HG03571 (cell line): ENCODE results near the gene SERPINE1.

ENCODE experiments used
- ATAC-seq: cut with Tn5 transposase; IDR thresholded peaks from one replicate; pipeline ENCODE4 v1.9.1; 2021; ENCODE audit not compliant: unreplicated experiment

SERPINE1 gene

DNA sequence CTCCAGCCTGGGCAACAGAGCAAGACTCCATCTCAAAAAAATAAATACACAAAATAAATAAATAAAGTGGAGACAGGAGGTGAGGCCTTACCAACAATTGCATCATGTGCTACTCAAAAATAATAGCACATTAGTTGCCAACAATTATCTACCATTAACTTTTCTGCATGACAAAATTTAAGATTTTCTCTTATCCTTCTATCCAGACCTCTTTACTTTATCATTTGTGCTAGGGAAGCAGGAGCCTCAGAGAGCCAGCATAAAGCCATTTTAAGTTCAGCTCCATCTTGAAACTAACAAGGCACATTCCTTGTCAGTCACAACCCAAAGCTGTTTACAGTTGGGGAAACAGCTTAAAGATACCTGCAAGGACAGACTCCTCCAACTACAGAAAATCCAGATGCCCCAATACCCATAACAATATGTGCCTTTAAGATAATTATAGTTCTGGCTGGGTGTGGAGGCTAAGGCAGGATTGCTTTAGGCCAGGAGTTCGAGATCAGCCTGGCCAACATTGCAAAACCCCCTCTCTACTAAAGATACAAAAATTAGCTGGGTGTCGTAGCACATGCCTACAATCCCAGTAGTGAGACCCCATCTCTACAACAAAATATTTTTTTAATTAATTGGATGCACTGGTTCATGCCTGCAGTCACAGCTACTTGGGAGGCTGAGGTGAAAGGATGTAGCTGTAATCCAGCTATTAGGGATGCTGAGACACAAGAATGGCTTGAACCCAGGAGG, 25.2 kb downstream of the SERPINE1 start:
- no peak for ATAC-seq

DNA sequence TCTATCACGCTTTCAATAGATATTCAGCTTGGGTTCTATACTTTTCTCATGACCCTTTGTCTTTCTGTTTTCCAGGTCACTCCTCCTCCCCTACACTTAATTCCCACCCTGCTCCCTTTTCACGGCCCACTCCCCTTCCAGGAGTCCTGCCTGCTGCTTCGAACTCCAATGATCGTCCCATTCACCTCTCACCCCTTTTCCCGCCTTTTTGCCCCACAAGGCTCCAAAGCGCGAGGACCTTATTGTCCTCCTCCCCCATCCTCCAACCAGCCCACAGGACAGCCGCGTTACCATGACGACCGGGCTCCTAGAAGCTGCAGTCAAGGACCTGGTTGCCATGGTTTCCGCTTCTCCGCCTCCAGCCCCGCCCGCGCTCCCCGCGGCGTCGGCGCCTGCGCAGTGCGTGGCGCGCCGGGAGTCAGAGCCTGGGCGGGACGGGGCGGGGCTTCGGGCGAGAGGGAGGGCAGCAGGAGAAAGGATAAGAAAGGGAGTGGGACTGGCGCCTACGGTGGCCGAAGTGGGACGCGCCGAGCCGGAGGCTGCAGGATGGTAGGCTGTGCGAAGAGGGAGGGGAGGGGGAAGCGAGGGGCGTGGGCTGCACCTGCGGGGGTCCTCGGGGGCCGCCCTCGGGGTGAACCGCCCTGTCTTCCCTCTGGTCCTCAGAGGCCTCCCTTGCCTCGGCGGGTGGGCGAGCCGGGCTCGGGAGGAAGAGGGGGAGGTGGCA, 27.2 kb downstream of the SERPINE1 start, which contains the start of gene AP1S1:
Gene AP1S1, plus strand, starts transcription at position 508 of the 724 bp plus-strand sequence. Its CDS starts 39 bp downstream, at position 547.
- ATAC-seq: peak; percentile 67

DNA sequence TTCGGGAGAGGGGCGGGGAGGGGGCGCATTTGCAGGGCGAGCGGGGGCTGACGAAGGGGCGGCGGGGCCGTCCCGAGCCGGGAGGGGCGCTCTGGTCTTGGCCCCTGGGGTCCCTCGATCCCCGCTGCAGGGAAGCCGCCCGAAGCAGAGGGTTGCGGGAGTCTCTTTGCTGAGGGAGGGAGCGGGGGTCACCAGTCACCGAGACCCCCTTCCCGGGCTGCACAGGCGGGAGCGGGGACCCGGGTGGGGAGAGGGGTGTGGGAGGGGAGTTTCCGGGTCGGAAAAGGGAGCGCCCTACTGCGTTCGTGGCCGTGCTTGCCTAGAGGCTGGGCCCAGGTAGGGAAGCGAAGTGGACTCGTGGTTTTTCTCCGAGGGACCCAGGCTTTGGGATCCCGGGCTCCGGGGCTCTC, 27.8 kb downstream of the SERPINE1 start:
- no peak for ATAC-seq

DNA sequence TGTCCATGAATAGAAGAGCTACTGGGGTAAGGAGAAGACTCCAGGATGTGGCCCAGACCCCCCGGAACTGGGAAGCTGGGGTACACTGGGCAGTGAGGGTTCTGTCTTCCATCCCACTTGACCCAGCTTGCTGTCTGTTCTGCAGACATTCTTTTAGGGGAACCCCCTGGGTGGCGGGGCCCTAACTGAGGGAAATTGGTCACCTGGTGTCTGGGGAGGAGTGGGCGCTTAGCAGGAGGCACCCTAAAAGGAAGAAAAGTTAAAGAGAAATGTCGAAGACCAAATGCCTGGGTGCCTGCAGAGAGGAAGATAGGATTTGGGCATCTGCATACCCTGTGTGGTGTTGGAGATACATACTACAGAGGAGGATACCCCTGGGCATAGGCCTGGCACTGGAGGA, 28.4 kb downstream of the SERPINE1 start:
- no peak for ATAC-seq

DNA sequence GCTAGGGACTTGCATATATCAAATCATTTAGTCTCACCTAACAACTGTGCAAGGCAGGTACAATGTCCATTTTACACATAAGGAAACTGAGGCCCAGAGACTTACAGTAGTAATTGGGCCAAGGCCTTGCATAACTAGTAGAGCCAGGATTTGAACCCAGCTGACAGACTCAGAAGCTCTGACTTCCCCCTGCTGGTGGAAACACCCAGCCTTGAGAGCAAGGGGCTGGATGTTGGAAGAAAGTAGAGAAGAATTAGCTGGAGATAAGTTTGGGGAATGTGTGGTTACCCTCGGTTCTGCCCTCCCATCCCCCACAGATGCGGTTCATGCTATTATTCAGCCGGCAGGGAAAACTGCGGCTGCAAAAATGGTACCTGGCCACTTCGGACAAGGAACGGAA, 29.4 kb downstream of the SERPINE1 start:
- no peak for ATAC-seq

DNA sequence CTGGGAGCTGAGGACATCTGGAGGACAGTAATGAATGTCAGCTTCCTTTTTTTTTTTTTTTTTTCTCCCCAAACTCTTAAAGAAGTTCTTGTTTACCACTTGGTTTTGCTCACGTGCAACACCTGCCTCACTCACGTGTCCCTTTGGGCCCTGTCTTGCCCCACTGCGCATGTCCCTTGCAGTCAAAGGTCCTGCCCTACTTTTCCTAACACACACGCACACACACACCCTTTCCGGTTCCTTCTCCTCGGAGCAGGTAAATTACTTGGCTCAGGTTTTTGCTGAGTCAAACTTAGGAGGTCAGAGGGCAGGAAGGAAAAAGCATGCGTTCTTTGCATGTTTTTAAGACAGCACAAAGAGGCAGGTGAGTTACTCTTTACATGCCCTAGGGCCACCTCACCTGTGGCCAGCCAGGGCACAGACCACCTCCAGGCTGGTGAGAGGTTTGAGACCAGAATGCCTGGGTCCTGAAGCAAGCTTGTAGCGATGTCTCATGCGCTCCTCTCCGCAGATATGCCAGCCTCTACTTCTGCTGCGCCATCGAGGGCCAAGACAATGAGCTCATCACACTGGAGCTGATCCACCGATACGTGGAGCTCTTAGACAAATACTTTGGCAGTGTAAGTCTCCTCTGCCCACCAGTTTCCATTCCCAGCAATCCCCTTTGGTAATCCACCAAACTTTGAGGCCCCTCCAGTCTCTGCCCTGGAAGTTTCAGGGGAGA, 30.1 kb downstream of the SERPINE1 start:
- ATAC-seq: no peak

DNA sequence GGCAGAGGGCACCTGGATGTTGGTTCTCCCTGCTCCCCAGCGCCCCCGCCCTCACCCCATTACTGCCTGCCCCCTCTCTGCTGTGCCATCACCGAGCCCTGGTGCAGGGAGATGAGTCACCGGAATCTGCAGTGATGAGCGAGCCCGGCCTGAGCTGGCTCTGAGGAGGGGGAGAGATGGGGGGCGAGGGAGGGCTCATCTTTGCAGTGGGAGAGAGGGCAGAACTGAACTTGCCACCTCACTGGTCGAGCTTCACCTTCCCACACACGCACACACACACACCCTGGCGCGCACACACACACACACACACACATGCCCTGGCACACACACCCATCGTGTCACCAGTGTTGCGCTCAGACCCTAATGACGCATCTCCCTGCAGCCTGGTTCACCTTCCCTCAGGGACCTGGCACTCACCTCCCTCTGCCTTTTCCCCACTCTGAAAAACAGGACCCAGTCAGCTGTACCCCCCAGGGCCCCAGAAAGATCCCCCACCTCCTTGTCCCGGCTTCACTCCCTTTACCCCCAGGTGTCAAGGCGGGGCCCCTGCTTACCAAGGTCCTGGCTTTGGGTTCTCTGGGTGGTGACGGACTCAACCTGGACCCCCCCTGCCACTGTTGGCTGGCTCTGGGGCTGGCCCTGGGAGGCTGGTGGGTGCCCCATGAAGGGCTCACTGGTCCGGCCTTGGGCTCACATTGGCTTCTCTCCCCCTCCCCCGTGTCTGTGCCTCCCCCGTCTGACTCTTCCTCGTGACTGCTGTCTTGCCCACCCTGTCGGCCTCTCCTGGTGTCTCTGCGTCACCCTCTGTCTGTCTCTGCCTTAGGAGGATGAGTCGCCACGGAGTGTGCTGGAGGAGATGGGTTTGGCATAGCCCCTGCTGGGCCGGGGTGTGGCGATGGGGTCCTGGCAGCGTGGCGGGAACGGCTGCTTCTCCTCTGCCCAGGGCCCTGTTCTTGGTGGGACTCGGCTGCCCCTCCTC, 33.1 kb downstream of the SERPINE1 start:
- no peak for ATAC-seq

DNA sequence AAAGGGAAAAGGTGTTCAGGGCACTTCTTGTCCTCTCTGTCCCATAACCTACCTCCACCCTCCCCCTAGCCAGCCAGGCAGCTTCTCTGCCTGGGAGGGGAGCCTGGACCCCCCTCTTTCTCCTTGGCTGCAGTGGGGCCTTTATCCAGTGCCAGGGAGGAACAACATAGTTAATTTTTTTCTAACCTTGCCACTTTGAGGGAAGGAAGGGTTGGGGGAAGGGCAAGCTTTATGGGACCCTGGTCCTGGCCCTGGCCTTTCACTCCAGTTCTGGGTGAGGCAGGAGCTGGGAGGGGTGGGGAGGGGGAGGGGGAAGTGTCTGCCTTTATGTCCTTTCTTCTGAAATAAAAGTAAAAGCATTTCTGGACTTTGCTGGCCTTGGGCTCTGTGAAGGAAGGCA, 34.0 kb downstream of the SERPINE1 start:
- ATAC-seq: no peak

DNA sequence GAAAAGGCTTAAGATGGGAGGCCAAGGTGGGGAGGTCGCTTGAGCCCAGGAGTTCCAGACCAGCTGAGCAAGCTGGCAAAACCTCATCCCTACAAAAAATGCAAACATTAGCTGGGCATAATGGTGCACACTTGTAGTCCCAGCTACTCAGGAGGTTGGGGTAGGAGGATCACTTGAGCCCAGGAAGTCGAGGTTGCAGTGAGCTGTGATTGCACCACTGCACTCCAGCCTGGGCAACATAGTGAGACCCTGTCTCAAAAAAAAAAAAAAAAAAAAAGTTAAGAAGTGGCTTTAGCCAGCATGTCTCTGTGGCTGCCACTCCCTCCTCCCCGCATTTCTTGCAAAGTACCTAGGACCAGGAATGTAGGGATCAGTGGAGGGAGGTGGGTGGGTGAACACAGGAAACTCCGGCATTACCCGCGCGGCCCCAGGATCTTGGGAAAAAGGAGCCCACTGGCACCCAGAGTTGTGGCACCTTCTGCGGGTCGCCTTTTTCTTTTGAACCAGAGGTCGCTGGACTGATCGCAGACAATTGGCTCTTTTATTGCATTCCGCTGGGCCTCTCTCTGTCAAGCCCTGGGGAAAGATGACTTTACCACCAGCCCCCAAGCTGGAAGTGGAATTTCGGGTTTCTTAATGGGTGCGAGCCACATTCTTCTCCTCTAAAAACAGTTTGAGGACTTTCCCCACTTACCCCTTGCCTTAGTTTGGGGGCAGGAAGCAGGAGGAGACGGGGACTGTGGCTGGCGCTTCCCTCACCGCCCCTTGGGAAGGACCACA, 35.0 kb downstream of the SERPINE1 start:
- ATAC-seq: no peak

DNA sequence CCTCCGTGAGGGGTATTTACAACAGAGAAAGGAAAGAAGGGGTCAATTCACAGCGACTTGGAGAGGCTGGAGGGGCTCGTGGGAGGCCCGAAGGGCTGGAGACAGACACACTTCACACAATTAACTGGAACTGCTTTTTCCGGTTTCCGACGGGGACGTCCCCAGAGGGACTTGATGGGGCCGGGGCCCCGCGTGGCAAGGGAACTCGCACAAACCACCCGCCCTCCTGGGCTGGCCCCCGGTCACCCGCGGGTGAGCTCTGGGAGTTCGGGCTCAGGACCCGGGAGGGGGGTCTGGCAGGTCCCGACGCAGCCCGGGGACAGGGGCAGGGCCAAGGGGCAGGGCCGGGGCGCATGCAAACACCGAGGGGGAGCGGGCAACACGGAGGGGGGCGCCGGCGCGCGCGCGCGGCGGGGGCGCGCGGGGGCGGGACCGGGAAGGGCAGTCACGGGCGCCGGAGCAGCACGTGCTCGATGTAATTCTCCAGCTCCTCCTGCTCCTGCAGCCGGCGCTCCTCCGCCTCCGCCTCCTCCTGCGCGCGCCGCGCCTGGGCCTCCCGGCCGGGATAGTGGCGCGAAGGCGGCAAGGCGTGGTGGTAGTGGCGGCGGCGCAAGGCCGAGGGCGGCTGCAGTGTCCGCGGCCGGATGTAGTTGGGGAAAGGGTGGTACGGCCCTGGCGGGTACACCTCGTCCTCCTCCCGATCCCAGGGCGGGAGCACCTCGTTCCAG, 35.8 kb downstream of the SERPINE1 start:
- no peak for ATAC-seq

DNA sequence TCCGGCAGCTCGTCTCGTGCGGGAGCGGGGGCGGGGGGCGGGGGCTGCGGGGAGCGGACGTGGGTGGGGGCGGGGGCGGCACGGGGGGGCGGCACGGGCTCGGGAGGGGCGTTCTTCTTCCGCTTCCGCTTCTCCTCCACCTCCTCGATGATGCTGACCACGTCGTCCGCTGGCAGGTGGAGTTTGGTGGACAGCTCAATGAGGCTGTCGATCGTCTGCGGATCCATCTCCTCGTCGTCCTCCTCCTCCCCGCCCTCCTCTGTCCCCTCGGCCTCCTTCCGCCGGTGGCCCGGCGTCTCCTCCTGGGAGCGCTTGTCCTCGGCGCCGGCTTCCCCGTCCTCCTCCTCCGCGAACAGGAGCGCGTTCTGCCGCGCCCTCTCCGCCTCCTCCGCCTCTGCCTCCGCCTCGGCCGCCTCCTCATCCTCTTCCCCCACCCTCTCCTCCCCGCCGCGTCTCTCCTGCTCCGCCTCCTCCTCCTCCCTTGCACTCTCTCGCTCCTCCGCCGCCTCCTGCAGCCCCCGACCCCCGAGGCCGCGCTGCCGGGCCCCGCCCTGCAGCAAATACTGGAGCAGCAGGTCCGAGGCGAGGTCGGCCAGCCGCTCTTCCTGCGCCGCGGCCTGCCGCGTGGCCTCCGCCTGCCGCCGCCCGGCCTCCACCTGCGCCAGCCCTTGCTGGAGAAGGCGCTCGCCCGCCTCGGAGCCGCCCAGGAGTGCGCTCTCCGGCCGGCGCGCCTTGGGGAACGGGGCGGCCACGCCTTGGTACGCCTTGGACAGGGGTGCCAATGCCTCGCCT, 36.6 kb downstream of the SERPINE1 start:
- ATAC-seq: no peak

DNA sequence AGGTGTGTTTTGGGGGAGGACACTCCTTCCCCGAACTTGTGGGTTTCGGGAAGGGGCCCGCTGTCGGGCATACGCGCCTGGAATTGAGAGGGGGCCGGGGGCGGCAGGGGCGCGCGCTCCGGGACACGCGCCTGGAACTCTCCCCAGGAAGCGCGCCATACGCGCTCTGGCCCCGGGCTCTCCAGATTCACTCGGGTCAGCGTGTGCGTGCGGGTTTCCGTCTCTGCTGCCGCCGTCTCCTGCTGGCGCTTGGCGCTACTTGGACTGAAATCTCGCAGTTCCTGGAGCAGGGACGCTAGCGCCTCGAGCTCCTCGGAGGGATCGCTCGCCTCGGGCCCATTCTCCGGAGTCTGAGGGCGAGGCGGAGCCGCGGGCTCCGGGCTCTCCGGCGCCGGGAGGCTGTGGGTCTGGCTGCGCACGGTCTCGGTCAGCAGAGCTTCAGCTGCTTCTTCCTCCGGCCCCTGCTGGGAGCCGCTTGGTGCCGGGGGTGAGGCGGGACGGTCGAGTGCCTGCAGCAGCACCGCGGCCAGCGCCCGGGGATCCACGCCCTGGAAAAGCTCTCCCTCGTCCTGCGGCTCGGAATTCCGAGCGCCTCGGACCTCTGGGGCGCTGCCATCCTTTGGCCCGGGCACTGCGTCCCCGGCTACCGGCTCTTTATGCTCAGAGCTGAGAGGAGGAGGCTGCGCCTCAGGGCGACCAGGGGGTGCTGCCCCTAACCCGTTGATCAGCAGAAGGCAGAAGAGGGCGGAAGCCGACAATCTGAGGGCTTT, 37.4 kb downstream of the SERPINE1 start:
- ATAC-seq: no peak

DNA sequence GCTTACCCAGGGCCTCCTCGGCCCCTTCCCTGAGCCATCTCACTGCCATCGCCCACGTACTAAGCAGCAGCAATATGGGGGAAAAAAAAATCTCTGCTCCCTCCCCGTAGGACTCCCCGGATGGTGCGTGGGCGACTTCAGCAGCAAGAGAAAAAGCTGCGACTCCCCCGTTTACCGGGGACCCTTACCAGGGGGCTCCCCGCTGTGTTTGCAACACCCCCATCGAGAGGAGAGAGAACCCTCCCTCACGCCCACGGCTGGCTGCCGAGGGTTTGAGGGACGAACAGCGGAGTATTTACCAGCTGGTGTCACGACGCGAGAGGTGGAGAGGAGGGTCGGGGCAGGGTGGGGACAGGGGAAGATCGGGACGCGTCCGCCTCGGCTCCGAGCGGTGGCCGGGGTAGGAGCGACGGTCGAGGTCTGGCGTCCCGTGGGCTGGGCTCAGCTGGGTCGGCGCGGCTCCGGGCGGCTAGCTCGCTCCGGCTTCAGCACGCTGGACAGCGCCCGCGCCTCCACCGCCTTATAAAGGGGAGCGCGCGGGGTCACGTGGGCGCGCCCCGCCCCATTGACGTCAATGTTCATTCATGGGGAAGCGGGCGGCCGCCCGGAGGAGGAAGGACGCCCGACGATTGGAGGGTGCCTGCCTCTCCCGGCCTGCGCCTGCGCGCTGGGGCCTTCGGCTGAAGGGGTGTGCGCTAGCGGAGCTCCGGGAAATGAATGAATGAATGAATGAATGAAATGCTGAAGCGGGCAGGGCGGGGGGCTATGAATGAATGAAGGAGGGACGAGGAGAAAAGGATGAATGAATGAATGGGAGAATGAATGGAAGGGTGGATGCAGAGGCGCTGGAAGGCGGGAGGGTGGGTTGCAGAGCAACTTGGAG, 38.4 kb downstream of the SERPINE1 start, which contains the start of gene VGF:
Gene VGF, minus strand, starts transcription at position 495 of the 883 bp plus-strand sequence. CDS start 726 bp downstream, outside the sequence.
- ATAC-seq: peak; percentile 62

DNA sequence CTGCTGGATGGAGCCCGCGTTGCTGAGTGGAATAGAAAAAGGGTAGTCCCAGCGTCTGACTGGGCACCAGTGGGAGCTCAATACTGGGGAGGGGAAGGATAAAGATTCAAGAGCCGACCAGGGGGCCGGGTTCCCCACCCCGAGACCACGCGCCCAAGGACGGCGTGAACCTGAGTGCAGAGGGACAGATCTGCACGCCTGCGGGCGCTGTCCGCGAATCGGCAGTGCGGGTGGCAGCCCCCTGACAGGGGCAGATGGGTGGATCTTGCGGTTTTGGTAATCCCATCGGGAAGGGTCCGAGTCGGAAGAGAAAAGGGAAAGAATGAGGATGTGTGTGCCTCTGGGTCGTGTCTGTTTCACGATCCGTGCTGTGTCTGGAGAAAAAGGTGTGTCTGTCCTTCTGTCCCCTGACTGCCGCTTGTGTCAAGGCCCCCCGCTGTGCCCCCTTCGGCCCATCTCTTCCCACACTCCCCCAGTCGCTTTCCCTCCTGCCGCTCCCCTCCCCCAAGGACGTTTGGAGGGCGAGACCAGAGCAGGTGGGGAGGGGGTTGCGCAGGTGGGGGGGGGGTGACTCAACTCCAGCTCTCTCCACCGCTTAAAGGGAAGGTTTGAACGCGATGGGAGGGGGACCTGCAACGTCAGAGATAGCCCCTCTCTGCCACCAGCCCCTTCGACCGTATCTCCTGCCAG, 39.2 kb downstream of the SERPINE1 start:
- no peak for ATAC-seq

DNA sequence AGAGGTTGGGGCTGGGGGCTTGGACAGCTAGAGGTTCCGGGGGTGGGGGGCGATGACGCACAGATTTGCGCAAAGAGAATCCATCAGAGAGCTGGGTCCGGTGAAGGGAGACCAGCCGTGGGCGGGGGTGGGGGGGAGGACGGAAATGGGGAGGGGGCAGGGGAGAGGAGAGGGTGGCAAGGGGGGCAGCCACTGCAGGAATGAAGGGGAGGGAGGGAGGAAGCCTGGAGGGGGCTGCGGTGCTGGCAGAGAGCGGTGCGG, 39.7 kb downstream of the SERPINE1 start:
- no peak for ATAC-seq
